AG08396 (cell line): ENCODE data around the gene BRD8.

Experiments
- DNase-seq: peaks from one replicate; pipeline ENCODE4 v3.0.0; 2012; ENCODE audit warnings: low spot score, mixed read lengths

The BRD8 gene

DNA sequence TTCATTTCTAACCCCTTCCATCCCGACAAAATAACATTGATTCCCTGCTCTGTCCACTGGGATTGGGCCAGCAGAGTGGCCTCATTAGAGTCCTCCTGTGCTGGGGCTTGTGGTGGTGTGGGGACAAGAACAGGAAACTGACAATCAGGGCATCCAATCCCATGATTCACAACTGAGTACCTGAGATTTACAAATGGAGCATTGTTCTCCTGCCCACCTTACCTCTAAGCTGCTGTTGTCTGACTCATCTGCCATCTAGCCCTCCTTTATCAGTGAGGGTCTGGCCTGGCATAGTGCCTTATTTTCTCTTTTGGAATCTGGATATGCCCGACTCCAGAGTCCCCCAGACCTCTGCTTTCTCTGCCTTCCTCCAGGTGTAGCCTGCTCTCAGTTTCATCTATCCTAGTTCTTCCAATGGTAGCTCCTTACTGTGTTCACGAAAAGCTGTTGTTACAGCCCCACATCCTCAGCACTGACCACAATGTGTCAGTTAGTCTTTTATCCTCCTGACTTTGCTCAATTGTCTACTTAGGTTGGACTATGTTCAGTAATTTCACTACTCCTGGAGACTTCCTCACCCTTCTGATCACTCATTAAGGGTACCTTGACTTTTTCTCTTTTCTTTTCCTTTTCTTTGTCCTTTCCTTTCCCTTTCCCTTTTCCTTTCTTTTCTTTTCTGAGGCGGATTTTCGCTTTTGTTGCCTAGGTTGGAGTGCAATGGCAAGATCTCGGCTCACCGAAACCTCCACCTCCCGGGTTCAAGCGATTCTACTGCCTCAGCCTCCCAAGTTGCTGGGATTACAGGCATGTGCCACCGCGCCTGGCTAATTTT lies 81.2 kb downstream of the BRD8 start:
- DNase-seq, result no peak

DNA sequence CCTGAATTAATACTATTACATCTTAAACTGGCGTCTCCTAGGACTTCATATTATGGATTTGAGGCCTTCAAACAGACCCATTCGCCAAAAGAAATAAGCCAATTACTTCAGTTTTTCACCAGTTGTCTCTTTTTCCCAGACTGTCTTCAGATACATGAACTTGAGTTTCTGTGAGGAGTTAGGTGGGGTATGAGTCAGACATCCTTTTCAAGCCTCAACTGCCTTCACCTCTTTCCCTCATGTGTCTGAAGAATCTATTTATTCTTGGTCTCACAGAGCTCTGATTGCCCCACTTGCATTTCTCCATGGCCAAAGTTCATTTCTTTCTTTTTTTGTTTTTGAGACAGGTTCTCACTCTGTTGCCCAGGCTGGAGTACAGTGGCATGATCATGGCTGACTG lies 82.1 kb downstream of the BRD8 start:
- DNase-seq, result no peak

DNA sequence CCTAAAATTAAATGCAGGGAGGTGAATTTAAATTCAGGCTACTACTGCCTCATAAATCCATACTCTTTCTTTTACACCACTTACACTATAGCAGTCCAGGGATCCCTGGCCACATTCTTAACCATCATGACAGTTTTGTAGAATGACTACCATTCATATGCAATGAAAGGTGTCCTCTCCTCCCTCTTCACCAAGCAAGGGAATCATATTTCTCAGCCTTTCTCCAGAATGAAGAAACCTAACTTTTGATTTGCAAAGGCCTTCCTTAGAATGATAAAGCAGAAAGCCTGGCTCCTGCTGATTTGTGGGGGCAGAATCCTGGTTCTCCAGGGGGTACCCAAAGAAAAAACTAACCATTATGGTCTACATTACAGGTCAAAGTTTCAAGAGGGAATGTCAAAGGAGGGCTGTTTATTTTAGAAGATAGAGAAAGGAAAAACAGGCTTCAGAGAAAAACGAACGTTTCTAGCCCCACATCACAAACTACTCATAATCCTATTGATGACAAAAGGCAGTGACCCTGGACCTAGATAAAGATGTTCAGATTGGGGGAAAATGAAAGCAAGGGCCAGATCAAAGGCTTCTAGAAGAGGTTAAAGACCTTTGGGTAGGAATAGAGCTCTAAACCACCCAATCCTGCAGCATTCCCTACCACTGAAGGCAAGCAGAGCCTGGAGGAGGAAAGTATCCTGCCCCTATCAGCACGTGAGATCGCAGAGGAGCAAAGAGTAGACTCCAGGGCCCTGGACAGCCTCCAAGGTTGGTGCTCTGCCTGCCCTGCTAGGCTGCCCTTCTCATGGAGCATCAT lies 83.1 kb downstream of the BRD8 start:
- DNase-seq, result no peak

DNA sequence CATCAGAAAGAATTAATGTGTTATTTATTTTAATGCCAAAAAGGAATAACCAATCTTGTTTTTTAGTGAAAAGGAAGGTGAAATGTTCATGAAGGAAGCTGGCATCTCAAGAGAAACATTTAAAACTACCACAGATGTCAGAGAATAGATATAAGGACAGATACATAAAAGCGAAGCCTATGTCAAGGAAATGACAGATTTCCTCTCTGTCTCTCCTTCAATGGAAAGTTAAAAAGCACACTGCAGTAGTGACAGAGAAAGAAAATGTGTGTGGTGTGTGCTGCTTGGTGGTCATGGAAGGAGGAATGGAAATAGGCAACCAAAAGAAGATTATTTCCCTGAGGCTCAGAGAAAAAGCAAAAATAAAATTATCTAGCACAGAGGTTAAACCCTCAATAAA lies 85.4 kb downstream of the BRD8 start:
- DNase-seq, result no peak

DNA sequence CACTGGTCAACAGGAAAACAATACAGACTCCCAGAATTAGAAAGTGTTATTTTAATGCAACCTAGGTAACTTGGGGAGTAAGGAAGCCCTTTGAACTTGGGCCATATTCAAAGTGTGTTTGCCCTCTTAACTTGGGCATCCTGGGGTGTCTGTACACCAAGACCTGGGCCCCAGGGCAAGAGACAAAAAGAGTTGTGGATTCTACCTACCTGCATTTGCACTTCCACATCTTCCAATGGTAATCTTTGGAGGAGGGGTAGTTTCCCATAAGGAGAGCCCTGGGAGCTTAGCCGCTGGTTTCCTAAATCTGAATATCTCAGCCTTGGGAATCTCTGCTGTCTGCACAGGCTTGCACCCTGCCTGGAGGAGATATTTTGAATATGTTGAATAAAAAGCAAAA lies 86.1 kb downstream of the BRD8 start:
- no peak for DNase-seq

DNA sequence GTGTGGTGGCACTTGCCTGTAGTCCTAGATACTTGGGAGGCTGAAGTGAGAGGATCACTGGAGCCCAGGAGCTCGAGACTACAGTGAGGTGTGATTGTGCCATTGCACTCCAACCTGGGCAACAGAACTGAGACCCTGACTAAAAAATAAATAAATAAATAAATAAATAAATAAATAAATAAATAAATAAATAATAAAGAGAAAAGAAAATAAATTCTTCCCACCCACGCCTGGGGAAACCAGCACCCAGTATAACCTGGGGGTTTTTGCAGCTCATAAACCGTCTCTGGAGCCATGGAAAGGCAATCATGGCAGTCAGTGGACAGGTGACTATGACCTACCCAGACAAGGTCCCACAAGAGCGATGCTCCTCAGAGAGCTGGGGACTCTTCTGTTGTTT lies 86.7 kb downstream of the BRD8 start:
- DNase-seq, result no peak
